Measurements from ENCODE around the gene TSSK3. TPM values are rescaled to one million over a fixed set of nuclear protein-coding genes. Genes with fewer than 3 reads are reported as not detected.

The TSSK3 gene
- total and polyA plus RNA-seq, 2 of the 8 experiments (the other 6 are each of a cell fraction or from before 2014, with no cell fraction given), result 1.2 TPM

DNA sequence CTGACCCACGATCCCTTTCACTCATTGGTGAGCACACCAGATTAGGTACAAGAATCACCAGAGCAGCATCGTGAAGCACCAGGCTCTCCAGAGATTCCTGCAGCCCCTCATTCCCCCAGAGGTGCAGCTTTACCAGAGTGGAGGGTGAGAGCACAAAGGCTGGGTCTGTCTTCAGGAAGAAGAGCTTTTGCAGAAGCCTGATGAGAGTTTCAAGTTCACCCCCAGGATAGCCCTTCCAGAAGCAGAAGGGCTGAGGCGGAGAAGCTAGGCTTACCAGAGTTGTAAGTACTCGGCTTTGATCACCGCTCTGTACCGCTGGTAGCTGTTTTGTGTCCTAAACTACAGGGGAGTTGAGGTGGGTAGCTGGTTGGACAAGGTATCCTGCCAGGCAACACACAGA, 3.1 kb downstream of the TSSK3 start:
- no peak overlapping the region for H2BK20ac ChIP-seq (ENCODE audit: low read length)
- no peak for DNase-seq (ENCODE audit: low read depth in 1 of 2, low spot score in 2 of 2)
- no peak overlapping the region for H3K4me3 ChIP-seq (ENCODE audit: extremely low read depth in 1 of 4, insufficient read depth in 2 of 4, low read depth in 3 of 4, low read length in 4 of 4)
- no peak overlapping the region for H4K5ac ChIP-seq (ENCODE audit: insufficient read length, low read depth, low read length)
- no peak overlapping the region for H2AFZ ChIP-seq (ENCODE audit: low read length)
- no peak overlapping the region for H2BK15ac ChIP-seq (ENCODE audit: low read length)
- peaks cover 2 to 6% of the 10 kb centered on the region in 2 experiments for H4K20me1 ChIP-seq (replicated peaks in 1 of 2; ENCODE audit: control insufficient read depth in 1 of 2, insufficient read depth in 2 of 2, low read length in 2 of 2)
- H3K9me3 ChIP-seq (ENCODE audit: insufficient read depth in 2 of 2, low read depth in 1 of 2, low read length in 1 of 2), result no peaks in the 10 kb centered on the region; a peak in 1 of 4 replicates
- H3K23me2 ChIP-seq (ENCODE audit: low read depth, low read length), result peaks cover 9% of the 10 kb centered on the region; the same call in 1 of the 2 replicates
- H3K14ac ChIP-seq (ENCODE audit: insufficient read length), result no peak overlapping the region
- no peak overlapping the region for H3K23ac ChIP-seq (ENCODE audit: insufficient read length)
- H3K27ac ChIP-seq (ENCODE audit: low read depth, low read length), result no peak overlapping the region
- H3K27me3 ChIP-seq (replicated peaks in 1 of 4; ENCODE audit: control insufficient read depth in 3 of 4, extremely low read depth in 1 of 4, insufficient read depth in 3 of 4, low read length in 3 of 4), result peaks cover 3 to 16% (median 12%) of the 10 kb centered on the region in 4 experiments; a peak in 6 of 7 replicates
- H3K4me1 ChIP-seq (replicated peaks in 1 of 4; ENCODE audit: control insufficient read depth in 3 of 4, insufficient read depth in 4 of 4, low read length in 3 of 4), result peaks cover 0 to 3% (median 1%) of the 10 kb centered on the region in 4 experiments; a peak in 4 of 7 replicates
- H3K4me2 ChIP-seq (ENCODE audit: insufficient read depth in 1 of 2, low read depth in 2 of 2, low read length in 2 of 2), result no peak overlapping the region
- H4K91ac ChIP-seq (replicated peaks; ENCODE audit: insufficient read length, low read length), result no peak overlapping the region
- H4K8ac ChIP-seq (ENCODE audit: extremely low read depth, insufficient read depth, low read length), result no peak overlapping the region
- H2BK120ac ChIP-seq (replicated peaks; ENCODE audit: low read depth, low read length), result no peak overlapping the region
- no peak overlapping the region for H2BK12ac ChIP-seq (ENCODE audit: low read depth, low read length)
- WGBS, 2 experiments (ENCODE audit: extremely low coverage in 1 of 2, insufficient coverage in 1 of 2, insufficient read length in 1 of 2, insufficient replicate concordance in 2 of 2, low coverage in 1 of 2, low lambda C conversion rate in 2 of 2, missing lambda C conversion rate in 1 of 2), result 92% methylated on average over 6 of the region's 6 CpGs; no CpG with 5 or more reads in 1 of the 2 experiments
- no peak overlapping the region for H3K9ac ChIP-seq (replicated peaks in 1 of 4; ENCODE audit: extremely low read depth in 1 of 4, low read depth in 3 of 4, low read length in 3 of 4)
- H3K4ac ChIP-seq (replicated peaks; ENCODE audit: insufficient read length, low read depth, low read length), result no peak overlapping the region
- ChIA-PET CTCF (ENCODE audit: partially characterized antibody) (no interaction called here), POLR2A (ENCODE audit: partially characterized antibody) (interaction anchor here (0.6 to 6.2 kb wide), 9 partner anchors 9 to 159 kb away, joined by 3 to 39 read pairs (median 5); partner anchors contain the start of genes IQCC and MARCKSL1)
- no peaks in the 10 kb centered on the region for H3K79me2 ChIP-seq (ENCODE audit: control insufficient read depth in 1 of 2, insufficient read depth in 2 of 2, low read length in 2 of 2)
- H3K79me1 ChIP-seq (ENCODE audit: low read depth, low read length), result no peaks in the 10 kb centered on the region
- peaks cover 5 to 47% (median 23%) of the 10 kb centered on the region in 4 experiments; a peak in 7 of 8 replicates for H3K36me3 ChIP-seq (ENCODE audit: control insufficient read depth in 2 of 4, insufficient read depth in 4 of 4, low read length in 3 of 4)
- no peak overlapping the region for H3K18ac ChIP-seq (ENCODE audit: extremely low read depth, low read length)
- no peak overlapping the region for H2AK5ac ChIP-seq (ENCODE audit: low read depth, low read length)
- H2BK5ac ChIP-seq (ENCODE audit: low read depth, low read length), result no peak overlapping the region
- no peak for FAIRE-seq
- no peak overlapping the region for H3K56ac ChIP-seq (replicated peaks; ENCODE audit: insufficient read length, low read depth, low read length)
- TF ChIP-seq TCF12 (IDR thresholded peaks at IDR 0.05; ENCODE audit: low read depth, low read length) (no peak), JUN (IDR thresholded peaks at IDR 0.05; ENCODE audit: low read depth, low read length) (no peak), POLR2AphosphoS5 (IDR thresholded peaks at IDR 0.05; ENCODE audit: low read depth, low read length) (no peak), GTF2F1 (IDR thresholded peaks at IDR 0.05; ENCODE audit: borderline replicate concordance, low read depth, low read length) (no peak), NRF1 (IDR thresholded peaks at IDR 0.05; ENCODE audit: low read depth, low read length) (no peak), SIRT6 (IDR thresholded peaks at IDR 0.05; ENCODE audit: low read length) (no peak), SIN3A (conservative IDR thresholded peaks at IDR 0.05 in 1 of 2, IDR thresholded peaks at IDR 0.05 in 1 of 2; ENCODE audit: low read depth in 1 of 2, low read length in 2 of 2) (no peak), EP300 (IDR thresholded peaks at IDR 0.05; ENCODE audit: borderline replicate concordance in 1 of 2, low read depth in 2 of 2, low read length in 2 of 2) (no peak), CBX5 (IDR thresholded peaks at IDR 0.05; ENCODE audit: low read depth, low read length) (no peak), CREB1 (IDR thresholded peaks at IDR 0.05) (no peak), GABPA (IDR thresholded peaks at IDR 0.05; ENCODE audit: borderline replicate concordance, insufficient read depth, low read length) (no peak), RNF2 (IDR thresholded peaks at IDR 0.05; ENCODE audit: borderline replicate concordance, low read depth, low read length, missing control alignments, poor library complexity, severe bottlenecking) (no peak), PHF8 (conservative IDR thresholded peaks at IDR 0.05; ENCODE audit: low read depth, low read length) (no peak), FOSL1 (IDR thresholded peaks at IDR 0.05; ENCODE audit: insufficient read depth, low read depth, low read length) (no peak)

Data from H1 (cell line).